HCT116 (cell line): Measurements from ENCODE around the gene MRFAP1L1.

Experiments
- CBX3 ChIP-seq: IDR thresholded peaks from 2 replicates; pipeline ENCODE4 v1.6.1; 2012; ENCODE audit warnings: low read depth
- POLR2A ChIP-seq: IDR thresholded peaks from 2 replicates; pipeline ENCODE4 v1.7.0; 2011; ENCODE audit warnings: borderline replicate concordance; ENCODE audit not compliant: insufficient read depth, insufficient read length; ENCODE audit errors: extremely low read depth
- SRF ChIP-seq: IDR thresholded peaks from 2 replicates; pipeline ENCODE4 v1.6.1; 2012; ENCODE audit warnings: low read depth
- YY1 ChIP-seq: IDR thresholded peaks from 2 replicates; pipeline ENCODE4 v1.6.1; 2011; ENCODE audit warnings: low read length, low read depth, moderate library complexity, mild to moderate bottlenecking; ENCODE audit not compliant: insufficient replicate concordance; ENCODE audit errors: extremely low read depth
- ZNF274 ChIP-seq: fragments of 200-500 bp; sonication (Bioruptor generic); IDR thresholded peaks from 2 replicates; pipeline ENCODE4 v1.6.1; 2014; ENCODE audit warnings: mild to moderate bottlenecking, low read depth, low read length, inconsistent platforms
- TF ChIP-seq, protein P1 (sequence below): IDR thresholded peaks from 2 replicates; pipeline ENCODE4 v1.6.1; 2012; ENCODE audit warnings: low read depth

DNA sequence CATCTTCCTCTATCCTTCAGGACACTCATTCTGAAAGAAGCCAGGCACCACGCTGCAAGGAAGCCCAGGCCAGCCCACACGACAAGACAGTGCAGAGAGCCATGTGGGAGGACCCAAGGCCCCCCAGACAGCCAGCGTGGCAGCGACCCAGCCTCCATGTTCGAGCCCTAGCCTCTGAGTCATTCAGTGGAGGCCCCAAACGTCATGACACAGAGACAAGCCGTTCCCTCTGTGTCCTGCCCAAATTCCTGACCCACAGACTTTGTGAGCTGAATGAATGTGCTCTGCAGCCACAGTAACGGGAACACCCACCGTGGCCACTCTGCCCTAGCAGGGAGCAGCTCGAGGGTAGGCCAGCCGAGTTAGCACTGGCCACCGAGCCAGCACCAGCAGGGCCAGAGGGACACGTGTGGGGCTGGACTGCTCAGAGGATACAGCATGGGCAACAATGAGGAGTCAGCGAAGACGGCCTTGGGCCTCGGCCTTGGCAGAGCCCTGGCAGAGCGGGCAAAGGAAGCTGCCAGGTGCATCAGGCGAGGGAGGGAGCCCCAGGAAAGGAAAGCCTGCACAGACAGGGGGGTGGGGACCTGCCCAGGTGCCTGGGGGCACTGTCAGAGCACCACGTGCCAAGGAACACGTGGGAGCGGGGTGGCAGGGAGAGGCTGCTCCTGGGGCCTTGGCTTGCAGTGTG lies 14.9 kb upstream of the MRFAP1L1 start:
- TF ChIP-seq ZNF274: no peak
- no peak for TF ChIP-seq POLR2A
- TF ChIP-seq, protein P1, sequence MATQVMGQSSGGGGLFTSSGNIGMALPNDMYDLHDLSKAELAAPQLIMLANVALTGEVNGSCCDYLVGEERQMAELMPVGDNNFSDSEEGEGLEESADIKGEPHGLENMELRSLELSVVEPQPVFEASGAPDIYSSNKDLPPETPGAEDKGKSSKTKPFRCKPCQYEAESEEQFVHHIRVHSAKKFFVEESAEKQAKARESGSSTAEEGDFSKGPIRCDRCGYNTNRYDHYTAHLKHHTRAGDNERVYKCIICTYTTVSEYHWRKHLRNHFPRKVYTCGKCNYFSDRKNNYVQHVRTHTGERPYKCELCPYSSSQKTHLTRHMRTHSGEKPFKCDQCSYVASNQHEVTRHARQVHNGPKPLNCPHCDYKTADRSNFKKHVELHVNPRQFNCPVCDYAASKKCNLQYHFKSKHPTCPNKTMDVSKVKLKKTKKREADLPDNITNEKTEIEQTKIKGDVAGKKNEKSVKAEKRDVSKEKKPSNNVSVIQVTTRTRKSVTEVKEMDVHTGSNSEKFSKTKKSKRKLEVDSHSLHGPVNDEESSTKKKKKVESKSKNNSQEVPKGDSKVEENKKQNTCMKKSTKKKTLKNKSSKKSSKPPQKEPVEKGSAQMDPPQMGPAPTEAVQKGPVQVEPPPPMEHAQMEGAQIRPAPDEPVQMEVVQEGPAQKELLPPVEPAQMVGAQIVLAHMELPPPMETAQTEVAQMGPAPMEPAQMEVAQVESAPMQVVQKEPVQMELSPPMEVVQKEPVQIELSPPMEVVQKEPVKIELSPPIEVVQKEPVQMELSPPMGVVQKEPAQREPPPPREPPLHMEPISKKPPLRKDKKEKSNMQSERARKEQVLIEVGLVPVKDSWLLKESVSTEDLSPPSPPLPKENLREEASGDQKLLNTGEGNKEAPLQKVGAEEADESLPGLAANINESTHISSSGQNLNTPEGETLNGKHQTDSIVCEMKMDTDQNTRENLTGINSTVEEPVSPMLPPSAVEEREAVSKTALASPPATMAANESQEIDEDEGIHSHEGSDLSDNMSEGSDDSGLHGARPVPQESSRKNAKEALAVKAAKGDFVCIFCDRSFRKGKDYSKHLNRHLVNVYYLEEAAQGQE: no peak
- TF ChIP-seq CBX3: no peak
- TF ChIP-seq SRF: no peak
- no peak for TF ChIP-seq YY1
